GM18951 (cell line): Measurements from ENCODE around the gene OR5T1.

Experiments
- POLR2A ChIP-seq: IDR thresholded peaks from 4 replicates; pipeline ENCODE4 v1.6.1; 2011; ENCODE audit warnings: mild to moderate bottlenecking; ENCODE audit not compliant: insufficient read length, insufficient read depth; ENCODE audit errors: extremely low read depth
- in situ Hi-C: fragments of 300-500 bp; cut with MboI; formaldehyde crosslinking; loops from one replicate; pipeline ENCODE4 v1.12.0; 2022; ENCODE audit warnings: low sequenced_read_pairs, mixed read lengths, inconsistent platforms; ENCODE audit not compliant: unreplicated experiment

Gene OR5T1

GRCh38 chr11:56273854-56274253 lies at the start of gene OR5T1:
Gene OR5T1, plus strand, starts transcription at chr11:56274154. Its CDS starts 1,485 bp downstream, at chr11:56275639.
- in situ Hi-C loops: no loop called here
- no peak for TF ChIP-seq POLR2A

- TF ChIP-seq POLR2A: no peak
- in situ Hi-C loops: no loop called here
These were observed 39.8 kb upstream of the OR5T1 start, which contains the start of gene OR5T2 for GRCh38 chr11:56234155-56234554. Gene OR5T2, minus strand, starts transcription at chr11:56234255. Its CDS starts 1,193 bp downstream, at chr11:56233062.

- no peak for TF ChIP-seq POLR2A
- in situ Hi-C loops: no loop called here
These were observed 22.0 kb upstream of the OR5T1 start, which contains the start of gene OR5T3 for GRCh38 chr11:56251954-56252353. Gene OR5T3, plus strand, starts transcription at chr11:56252254. Its CDS starts 0 bp downstream, at chr11:56252254.

- no peak for TF ChIP-seq POLR2A
- in situ Hi-C loops: no loop called here
These were observed 2.9 kb upstream of the OR5T1 start for GRCh38 chr11:56271092-56271491.

GRCh38 chr11:56292154-56292553 lies 18.2 kb downstream of the OR5T1 start, which contains the start of gene OR8H1:
Gene OR8H1, minus strand, starts transcription at chr11:56292254. Its CDS starts 1,192 bp downstream, at chr11:56291062.
- TF ChIP-seq POLR2A: no peak
- in situ Hi-C loops: no loop called here

- in situ Hi-C loops: no loop called here
- TF ChIP-seq POLR2A: no peak
These were observed 22.9 kb downstream of the OR5T1 start for GRCh38 chr11:56296898-56297297.

GRCh38 chr11:56307836-56308235 lies 33.9 kb downstream of the OR5T1 start:
- TF ChIP-seq POLR2A: no peak
- in situ Hi-C loops: no loop called here

- no peak for TF ChIP-seq POLR2A
- in situ Hi-C loops: no loop called here
These were observed 40.9 kb downstream of the OR5T1 start, which contains the start of gene OR8K3 for GRCh38 chr11:56314844-56315243. Gene OR8K3, plus strand, starts transcription at chr11:56315144. Its CDS starts 3,163 bp downstream, at chr11:56318307.
